Common myeloid progenitor, CD34-positive (primary cell): ENCODE results near the gene KDM5A.

Source experiments
- CTCF ChIA-PET: fragments of 350-600 bp; sonication (Branson Sonifier 250); formaldehyde crosslinking; loops from one replicate; lab custom pipeline; 2021; ENCODE audit warnings: antibody characterized with exemption; lab: Charles Lee
- POLR2A ChIA-PET: fragments of 350-600 bp; sonication (Branson Sonifier 250); formaldehyde crosslinking; loops from one replicate; lab custom pipeline; 2021; ENCODE audit warnings: antibody characterized with exemption; lab: Charles Lee
- DNase-seq, 3 donors: peaks; one replicate each; pipeline versions ENCODE4 v3.0.0 to v3.0.0-alpha.2; 2013
- H3K27ac ChIP-seq, 2 experiments: 1 replicate in 1 of 2; 2 replicates in 1 of 2; pipeline ENCODE4 v1.7.0; 2013; ENCODE audit warnings: inconsistent platforms in 2 of 2, low read length in 2 of 2, mild to moderate bottlenecking in 2 of 2, low read depth in 1 of 2, moderate library complexity in 1 of 2; ENCODE audit not compliant: severe bottlenecking in 2 of 2, insufficient read depth in 1 of 2, poor library complexity in 1 of 2
- H3K27me3 ChIP-seq, 5 experiments: replicated peaks in 2 of 5; 1 replicate in 3 of 5; 2 replicates in 2 of 5; pipeline versions ENCODE4 v1.6.1 to v1.7.0; 2013; ENCODE audit warnings: low read length in 4 of 5, mild to moderate bottlenecking in 2 of 5, moderate library complexity in 2 of 5, inconsistent platforms in 1 of 5; ENCODE audit not compliant: insufficient read depth in 5 of 5, control insufficient read depth in 4 of 5
- H3K36me3 ChIP-seq, 4 experiments: 1 replicate in 2 of 4; 2 replicates in 2 of 4; pipeline versions ENCODE4 v1.6.1 to v1.7.0; 2013; ENCODE audit warnings: low read length in 3 of 4, control low read depth in 1 of 4, mild to moderate bottlenecking in 1 of 4; ENCODE audit not compliant: control insufficient read depth in 4 of 4, insufficient read depth in 4 of 4
- H3K4me1 ChIP-seq, 4 experiments: 1 replicate in 3 of 4; 2 replicates in 1 of 4; pipeline versions ENCODE4 v1.6.1 to v1.7.1; 2013; ENCODE audit warnings: low read length in 3 of 4, mild to moderate bottlenecking in 3 of 4, control low read depth in 1 of 4, inconsistent platforms in 1 of 4, moderate library complexity in 1 of 4; ENCODE audit not compliant: control insufficient read depth in 4 of 4, insufficient read depth in 4 of 4; ENCODE audit errors: control extremely low read depth in 1 of 4
- H3K4me3 ChIP-seq, 7 experiments: 1 replicate in 4 of 7; 2 replicates in 3 of 7; pipeline versions ENCODE4 v1.5.1 to v1.7.0; 2013; ENCODE audit warnings: mild to moderate bottlenecking in 7 of 7, low read length in 6 of 7, moderate library complexity in 6 of 7, inconsistent platforms in 2 of 7, low read depth in 2 of 7, control low read depth in 1 of 7; ENCODE audit not compliant: insufficient read depth in 4 of 7, control insufficient read depth in 1 of 7; ENCODE audit errors: extremely low read depth in 1 of 7
- H3K9me3 ChIP-seq, 5 experiments: 1 replicate in 4 of 5; 2 replicates in 1 of 5; pipeline versions ENCODE4 v1.6.1 to v1.7.1; 2013; ENCODE audit warnings: low read length in 4 of 5, mild to moderate bottlenecking in 2 of 5, inconsistent platforms in 1 of 5, low read depth in 1 of 5, moderate library complexity in 1 of 5; ENCODE audit not compliant: control insufficient read depth in 4 of 5, insufficient read depth in 2 of 5; ENCODE audit errors: control extremely low read depth in 1 of 5
- WGBS: methylation state at CpG from one replicate; pipeline ENCODE4 v1.1.5; 2013; ENCODE audit not compliant: insufficient coverage; 5-methylcytosine and 5-hydroxymethylcytosine counted together

The KDM5A gene

DNA sequence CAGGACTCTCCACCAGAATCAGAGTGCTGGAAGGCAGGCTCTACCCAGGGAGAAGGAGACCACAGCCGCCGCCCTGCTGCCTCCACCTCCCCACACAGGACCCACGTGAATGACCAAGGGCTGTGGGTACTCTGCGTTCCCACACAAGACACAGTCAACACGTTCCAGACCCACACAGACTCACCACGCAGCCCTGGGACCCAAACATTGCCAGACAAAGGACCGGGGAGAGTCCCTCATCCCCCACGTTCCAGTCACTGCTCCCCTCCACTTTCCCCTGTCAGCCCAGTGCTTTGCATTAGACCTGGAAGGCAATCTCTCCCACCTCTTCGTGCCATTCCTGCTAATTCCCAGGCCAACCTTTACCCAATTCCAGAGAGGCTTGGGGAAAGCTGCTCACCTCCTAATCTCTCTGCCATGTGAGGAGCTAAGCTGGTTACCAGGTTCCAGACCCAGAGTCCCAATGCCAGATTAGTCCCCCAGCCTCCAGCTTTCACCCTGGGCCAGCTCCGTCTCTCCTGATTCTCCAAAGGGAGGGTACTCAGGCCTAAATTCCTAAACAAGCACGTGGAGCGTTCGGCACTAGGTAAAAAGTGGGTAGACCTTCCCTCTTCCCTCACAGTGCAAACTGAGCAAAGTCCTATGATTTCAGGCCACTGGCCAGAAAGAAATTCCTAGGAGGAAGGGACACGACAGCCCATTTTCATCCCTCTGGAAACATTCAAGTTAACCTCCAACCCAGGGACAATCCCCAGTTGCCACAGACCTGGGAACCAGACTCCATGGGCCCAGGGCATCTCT, 131.4 kb downstream of the KDM5A start:
- ChIA-PET POLR2A (no interaction called here), CTCF (no interaction called here)
- WGBS, result 88% methylated on average over 10 of the region's 14 CpGs
- H3K9me3 ChIP-seq, result no peaks in the 10 kb centered on the region
- no peak overlapping the region for H3K4me3 ChIP-seq
- peaks cover 0 to 24% (median 11%) of the 10 kb centered on the region in 5 experiments for H3K27me3 ChIP-seq
- H3K36me3 ChIP-seq, result no peaks in the 10 kb centered on the region
- H3K4me1 ChIP-seq, result no peaks in the 10 kb centered on the region
- DNase-seq, result no peak
- no peak overlapping the region for H3K27ac ChIP-seq

DNA sequence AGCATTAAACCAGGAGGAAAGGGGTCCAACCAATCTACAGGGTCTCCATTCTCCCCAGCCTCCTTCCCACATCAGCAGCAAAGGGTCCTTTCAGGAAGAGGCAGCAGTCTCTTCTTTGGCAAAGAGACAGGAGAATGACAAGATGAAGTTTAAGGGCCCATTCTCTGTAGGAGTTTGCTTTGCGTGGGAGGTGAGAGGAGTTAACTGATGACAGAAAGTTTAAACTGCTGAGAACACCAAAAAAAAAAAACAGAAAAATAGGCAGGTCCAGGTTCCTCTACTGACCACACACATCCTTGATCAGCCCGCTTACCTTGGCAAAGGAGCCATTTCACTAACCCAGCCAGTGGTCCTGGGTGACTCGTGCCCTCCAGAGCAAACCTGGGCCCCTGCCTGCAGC, 132.2 kb downstream of the KDM5A start:
- no peak overlapping the region for H3K4me3 ChIP-seq
- H3K36me3 ChIP-seq, result no peaks in the 10 kb centered on the region
- H3K9me3 ChIP-seq, result no peaks in the 10 kb centered on the region
- POLR2A ChIA-PET, result no interaction called here
- peaks cover 0 to 22% (median 8%) of the 10 kb centered on the region in 5 experiments for H3K27me3 ChIP-seq
- WGBS, result 90% methylated on average over 2 of the region's 3 CpGs
- H3K4me1 ChIP-seq, result no peaks in the 10 kb centered on the region
- no peak for DNase-seq
- no peak overlapping the region for H3K27ac ChIP-seq
- CTCF ChIA-PET, result interaction anchor here (1.0 kb wide), 1 partner anchor 37 kb away, joined by 3 read pairs; no protein-coding TSS in a partner anchor

DNA sequence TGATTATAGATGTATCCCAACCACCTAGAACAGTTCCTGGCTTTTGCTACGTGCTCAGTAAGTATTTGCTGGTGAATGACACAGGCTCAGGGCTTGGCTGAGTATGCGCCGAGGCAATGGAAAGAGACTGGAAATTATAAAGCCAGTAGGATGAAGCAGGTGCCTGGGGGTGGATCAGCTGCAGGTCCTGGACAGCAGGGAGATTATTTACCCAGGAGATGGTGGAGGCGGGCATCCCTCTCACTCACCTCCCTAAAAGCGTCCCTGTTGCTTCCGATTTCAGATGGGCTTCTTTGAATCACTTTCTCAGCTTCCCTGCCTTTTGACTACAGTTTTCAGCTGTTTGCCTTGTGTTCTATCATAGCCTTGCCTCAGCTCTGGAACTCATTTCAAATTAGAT, 132.9 kb downstream of the KDM5A start:
- ChIA-PET POLR2A (no interaction called here), CTCF (interaction anchor here (1.0 kb wide), 1 partner anchor 37 kb away, joined by 3 read pairs; no protein-coding TSS in a partner anchor)
- WGBS, result 99% methylated on average over 6 of the region's 6 CpGs
- peaks cover 0 to 21% (median 8%) of the 10 kb centered on the region in 5 experiments for H3K27me3 ChIP-seq
- DNase-seq, result no peak
- no peaks in the 10 kb centered on the region for H3K36me3 ChIP-seq
- H3K9me3 ChIP-seq, result no peaks in the 10 kb centered on the region
- H3K4me1 ChIP-seq, result no peaks in the 10 kb centered on the region
- no peak overlapping the region for H3K27ac ChIP-seq
- no peak overlapping the region for H3K4me3 ChIP-seq

DNA sequence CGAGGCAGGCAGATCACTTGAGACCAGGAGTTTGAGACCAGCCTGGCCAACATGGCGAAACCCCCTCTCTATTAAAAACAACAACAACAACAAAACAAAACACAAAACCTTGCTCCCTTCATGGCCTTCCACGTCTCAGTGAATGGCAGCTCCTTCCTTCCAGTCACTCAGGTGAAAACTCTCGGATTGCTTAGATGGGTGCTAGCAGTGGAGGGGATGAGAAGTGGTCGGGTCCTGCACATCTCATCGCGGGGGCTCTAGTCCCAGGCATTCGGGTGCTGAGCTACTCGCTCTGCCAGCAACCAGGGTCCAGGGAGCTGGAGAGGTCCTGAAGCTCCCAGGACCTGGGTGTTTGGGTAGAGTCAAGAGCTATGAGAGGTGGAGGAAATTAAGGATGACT, 134.2 kb downstream of the KDM5A start:
- Histone ChIP-seq H3K9me3 (no peaks in the 10 kb centered on the region), H3K4me1 (no peaks in the 10 kb centered on the region), H3K36me3 (no peaks in the 10 kb centered on the region), H3K4me3 (no peak overlapping the region), H3K27me3 (peaks cover 0 to 19% (median 8%) of the 10 kb centered on the region in 5 experiments), H3K27ac (no peak overlapping the region)
- POLR2A ChIA-PET, result no interaction called here
- CTCF ChIA-PET, result interaction anchor here (1.5 kb wide), 1 partner anchor 30 kb away, joined by 3 read pairs; no protein-coding TSS in a partner anchor
- no peak for DNase-seq
- 100% methylated on average over 3 of the region's 9 CpGs for WGBS

DNA sequence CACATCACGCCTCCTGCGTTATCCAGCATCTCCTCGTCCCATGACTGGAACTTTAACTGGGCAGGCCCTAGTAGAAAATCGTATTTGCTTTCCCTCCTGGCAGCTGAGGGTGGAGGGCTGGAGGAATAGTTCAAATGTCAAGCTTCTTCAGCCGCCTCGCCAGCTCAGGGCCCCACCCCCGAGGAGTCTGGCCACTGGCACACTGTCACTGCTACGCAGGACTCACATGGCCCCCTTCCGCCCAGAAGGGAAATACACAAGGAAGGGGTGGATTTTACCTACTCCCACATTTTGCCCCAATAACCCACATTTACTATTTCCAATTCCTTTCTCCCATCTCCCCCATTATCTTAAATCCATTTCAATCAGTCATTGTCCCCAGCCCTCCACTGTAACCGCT, 135.1 kb downstream of the KDM5A start:
- no peaks in the 10 kb centered on the region for H3K9me3 ChIP-seq
- H3K27ac ChIP-seq, result no peak overlapping the region
- H3K4me3 ChIP-seq, result no peak overlapping the region
- POLR2A ChIA-PET, result no interaction called here
- no peak for DNase-seq
- CTCF ChIA-PET, result no interaction called here
- H3K36me3 ChIP-seq, result no peaks in the 10 kb centered on the region
- 82% methylated on average over 8 of the region's 10 CpGs for WGBS
- H3K4me1 ChIP-seq, result no peaks in the 10 kb centered on the region
- H3K27me3 ChIP-seq, result peaks cover 0 to 16% (median 8%) of the 10 kb centered on the region in 5 experiments

DNA sequence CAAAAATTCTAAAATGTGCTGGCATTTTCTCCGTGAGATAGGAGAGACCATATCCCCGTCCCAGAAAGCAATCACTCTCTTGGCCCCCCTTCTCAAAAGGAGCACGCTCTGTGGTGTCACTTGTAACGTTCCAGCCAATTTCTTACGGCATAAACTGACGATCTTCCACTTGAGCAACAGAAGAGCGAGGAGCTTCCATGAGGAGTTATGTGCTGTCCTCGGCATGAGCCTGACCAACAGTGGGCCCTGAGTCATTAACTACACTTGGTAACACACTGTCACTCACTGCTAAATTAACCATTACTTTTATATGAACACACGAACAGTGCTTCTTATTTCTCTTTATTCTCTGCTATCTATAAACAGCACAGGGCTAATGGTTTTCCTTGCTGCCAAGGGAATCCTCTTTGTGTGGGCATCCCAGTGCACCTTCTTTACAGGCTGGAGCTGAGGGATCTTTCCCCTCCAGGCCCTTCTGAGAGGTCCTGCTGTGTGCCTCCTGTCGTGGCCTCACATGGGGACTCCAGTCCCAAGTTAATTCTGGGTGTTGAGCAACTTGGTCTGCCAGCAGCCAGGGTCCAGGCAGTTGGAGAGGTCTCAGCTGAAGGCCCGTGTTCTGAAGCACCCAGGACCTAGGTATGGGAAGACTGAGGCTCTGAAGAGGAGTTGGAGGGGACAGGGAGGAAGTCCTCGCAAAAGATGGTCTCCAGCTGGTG, 135.8 kb downstream of the KDM5A start:
- ChIA-PET POLR2A (no interaction called here), CTCF (no interaction called here)
- Histone ChIP-seq H3K9me3 (peaks cover 0 to 6% (median under 1%) of the 10 kb centered on the region in 5 experiments), H3K4me3 (no peak overlapping the region), H3K36me3 (no peaks in the 10 kb centered on the region), H3K4me1 (no peaks in the 10 kb centered on the region), H3K27me3 (peaks cover 0 to 13% (median 3%) of the 10 kb centered on the region in 5 experiments), H3K27ac (no peak overlapping the region)
- DNase-seq, result no peak
- 96% methylated on average over 12 of the region's 12 CpGs for WGBS

DNA sequence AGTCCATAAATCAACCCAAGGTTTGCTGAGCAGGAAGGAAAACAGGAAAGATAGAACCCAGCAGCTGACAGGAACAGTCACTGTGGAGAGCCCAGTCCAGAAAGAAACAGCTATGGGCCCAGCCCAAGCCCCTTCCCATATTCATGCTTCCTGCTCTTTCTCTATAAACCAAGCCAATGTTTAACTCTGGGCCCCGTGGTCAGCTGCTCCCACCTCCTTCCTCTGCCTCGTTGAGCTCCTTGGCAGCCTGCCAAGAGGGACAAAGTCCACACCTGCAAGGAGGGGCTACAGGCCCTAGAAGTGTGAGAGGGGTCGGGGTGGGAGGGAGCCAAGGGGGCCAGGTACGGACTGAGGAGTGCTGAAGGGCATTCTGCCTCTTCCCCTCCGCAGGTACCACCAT, 136.5 kb downstream of the KDM5A start:
- Histone ChIP-seq H3K9me3 (peaks cover 0 to 11% (median 4%) of the 10 kb centered on the region in 5 experiments), H3K4me1 (no peaks in the 10 kb centered on the region), H3K27me3 (peaks cover 0 to 8% (median 3%) of the 10 kb centered on the region in 5 experiments), H3K4me3 (no peak overlapping the region), H3K27ac (no peak overlapping the region), H3K36me3 (no peaks in the 10 kb centered on the region)
- no peak for DNase-seq
- whole genome bisulfite sequencing, result no CpG with 5 or more reads among the region's 5 CpGs
- ChIA-PET POLR2A (no interaction called here), CTCF (no interaction called here)
